ENCODE data around the gene RHOV. TPM values are rescaled to one million over a fixed set of nuclear protein-coding genes. Genes with fewer than 3 reads are reported as not detected.

The RHOV gene
- total RNA-seq, 1 experiment from 2014 or later = 4.2 TPM

GRCh38 chr15:40915679-40916078 lies 41.6 kb upstream of the RHOV start:
- CTCF ChIA-PET = interaction anchor here (0.7 kb wide), 1 partner anchor 15 kb away, joined by 12 read pairs; no protein-coding TSS in a partner anchor
- H3K36me3 ChIP-seq (ENCODE audit: control insufficient read depth, insufficient read depth, low read length) = no peaks in the 10 kb centered on the region
- no peaks in the 10 kb centered on the region for H3K4me1 ChIP-seq (ENCODE audit: control insufficient read depth, insufficient read depth, low read length)
- in situ Hi-C loops (cut with HindIII; ENCODE audit: low pct_unique_long_range_greater_than_20kb, low sequenced_read_pairs) (no loop called here), intact Hi-C loops (cut with micrococcal nuclease; ENCODE audit: unreplicated experiment) (no loop called here)
- no TSS peak for BruUV-seq (replicated peaks)
- TF ChIP-seq SIN3A (IDR thresholded peaks at IDR 0.05; ENCODE audit: borderline replicate concordance, insufficient read depth, low read depth, low read length) = no peak
- TF ChIP-seq REST (IDR thresholded peaks at IDR 0.05; ENCODE audit: insufficient read depth in 1 of 2, low read depth in 2 of 2, low read length in 1 of 2) = no peak
- TF ChIP-seq CTCF (IDR thresholded peaks at IDR 0.05) = no peak
- TF ChIP-seq POLR2AphosphoS5 (IDR thresholded peaks at IDR 0.05; ENCODE audit: low read depth, low read length) = no peak
- TF ChIP-seq TCF7L2 (IDR thresholded peaks at IDR 0.05; ENCODE audit: low read depth, low read length) = no peak
- no peak for ATAC-seq
- no peak for DNase-seq (ENCODE audit: low read depth, low spot score)
- POLR2A ChIA-PET = no interaction called here
- no peaks in the 10 kb centered on the region for H3K9me3 ChIP-seq (ENCODE audit: control insufficient read depth, insufficient read depth, low read depth, low read length)
- H3K4me3 ChIP-seq (ENCODE audit: low read depth in 2 of 2, low read length in 2 of 2) = no peak overlapping the region
- H3K27ac ChIP-seq (ENCODE audit: low read length) = no peak overlapping the region
- no peaks in the 10 kb centered on the region for H3K27me3 ChIP-seq (ENCODE audit: control insufficient read depth, insufficient read depth, low read length)

DNA sequence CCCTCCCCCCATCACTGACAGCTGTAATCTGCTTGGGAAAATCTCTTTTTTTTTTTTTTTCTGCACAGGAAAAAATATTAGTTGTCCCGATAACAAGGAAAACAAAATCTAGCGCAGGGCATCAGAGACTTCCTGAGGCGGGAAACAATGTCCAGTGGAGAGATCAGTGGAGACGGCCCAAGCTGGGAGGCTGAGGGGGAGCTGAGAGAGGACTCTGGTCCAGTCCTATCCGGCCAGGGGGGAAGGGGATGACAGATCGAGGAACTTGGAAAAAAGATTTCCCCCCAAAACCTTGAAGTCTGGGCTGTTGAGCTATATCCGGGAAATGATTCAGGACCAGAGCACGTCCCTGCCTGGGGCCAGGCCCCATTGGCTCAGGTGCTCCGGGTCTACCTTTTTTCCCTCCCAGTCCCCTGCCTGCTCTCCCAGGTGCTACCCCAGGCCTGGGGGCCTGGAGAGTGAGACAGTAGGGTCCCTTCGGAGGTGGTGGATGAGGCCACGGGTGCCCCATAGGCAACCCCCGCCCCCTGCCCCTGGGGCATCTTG lies 41.2 kb upstream of the RHOV start:
- Histone ChIP-seq H3K4me1 (ENCODE audit: control insufficient read depth, insufficient read depth, low read length) (no peaks in the 10 kb centered on the region), H3K9me3 (ENCODE audit: control insufficient read depth, insufficient read depth, low read depth, low read length) (no peaks in the 10 kb centered on the region), H3K27me3 (ENCODE audit: control insufficient read depth, insufficient read depth, low read length) (no peaks in the 10 kb centered on the region), H3K27ac (ENCODE audit: low read length) (no peak overlapping the region), H3K36me3 (ENCODE audit: control insufficient read depth, insufficient read depth, low read length) (no peaks in the 10 kb centered on the region), H3K4me3 (ENCODE audit: low read depth in 2 of 2, low read length in 2 of 2) (no peak overlapping the region)
- in situ Hi-C loops (cut with HindIII; ENCODE audit: low pct_unique_long_range_greater_than_20kb, low sequenced_read_pairs) = no loop called here
- TF ChIP-seq SIN3A (IDR thresholded peaks at IDR 0.05; ENCODE audit: borderline replicate concordance, insufficient read depth, low read depth, low read length) (no peak), REST (IDR thresholded peaks at IDR 0.05; ENCODE audit: insufficient read depth in 1 of 2, low read depth in 2 of 2, low read length in 1 of 2) (no peak), CTCF (IDR thresholded peaks at IDR 0.05) (no peak), TCF7L2 (IDR thresholded peaks at IDR 0.05; ENCODE audit: low read depth, low read length) (no peak)
- ChIA-PET CTCF (interaction anchor here (0.6 kb wide), 1 partner anchor 277 kb away, joined by 3 read pairs; no protein-coding TSS in a partner anchor), POLR2A (interaction anchor here (0.6 kb wide), 1 partner anchor 183 kb away, joined by 5 read pairs; no protein-coding TSS in a partner anchor)
- intact Hi-C loops (cut with micrococcal nuclease; ENCODE audit: unreplicated experiment) = no loop called here
- no peak for ATAC-seq
- DNase-seq (ENCODE audit: low read depth, low spot score) = no peak
- no TSS peak for BruUV-seq (replicated peaks)
